Endodermal cell (in vitro differentiated cells): ENCODE measurements around the gene OGFR. TPM values are rescaled to one million over a fixed set of nuclear protein-coding genes. Genes with fewer than 3 reads are reported as not detected.
"Not testable (repeated sequence)": the region's sequence is repeated elsewhere in the genome, so short reads cannot be mapped to it uniquely, and the experiment has no call there.

Experiments used
- DNase-seq: peaks from one replicate; pipeline ENCODE4 v3.0.0-alpha.2; 2017
- H3K27ac ChIP-seq: 2 replicates; pipeline ENCODE4 v1.5.1; 2013; ENCODE audit warnings: mild to moderate bottlenecking, low read depth, low read length, moderate library complexity
- H3K27me3 ChIP-seq: 2 replicates; pipeline ENCODE4 v1.6.1; 2013; ENCODE audit warnings: mild to moderate bottlenecking, low read length, moderate library complexity; ENCODE audit not compliant: insufficient read depth, control insufficient read depth, poor library complexity, severe bottlenecking
- H3K36me3 ChIP-seq: 2 replicates; pipeline ENCODE4 v1.7.0; 2013; ENCODE audit warnings: mild to moderate bottlenecking, low read length, moderate library complexity; ENCODE audit not compliant: control insufficient read depth, insufficient read depth
- H3K4me1 ChIP-seq: one replicate; pipeline ENCODE4 v1.7.0; 2013; ENCODE audit warnings: low read length; ENCODE audit not compliant: control insufficient read depth, insufficient read depth
- H3K4me3 ChIP-seq: 2 replicates; pipeline ENCODE4 v1.5.1; 2013; ENCODE audit warnings: mild to moderate bottlenecking, low read length, moderate library complexity
- H3K9ac ChIP-seq: 2 replicates; pipeline ENCODE4 v1.6.1; 2013; ENCODE audit warnings: mild to moderate bottlenecking, low read length, moderate library complexity; ENCODE audit not compliant: poor library complexity, severe bottlenecking; ENCODE audit errors: extremely low read depth
- H3K9me3 ChIP-seq: 2 replicates; pipeline ENCODE4 v1.6.1; 2013; ENCODE audit warnings: mild to moderate bottlenecking, low read length, moderate library complexity; ENCODE audit not compliant: control insufficient read depth
- H3K27ac Mint-ChIP-seq: 2 replicates; pipeline ENCODE4 v1.8.0; 2020; ENCODE audit warnings: mixed read lengths
- H3K27me3 Mint-ChIP-seq: 2 replicates; pipeline ENCODE4 v1.8.0; 2021; ENCODE audit warnings: mild to moderate bottlenecking, mixed read lengths; ENCODE audit not compliant: insufficient read depth
- H3K36me3 Mint-ChIP-seq: 2 replicates; pipeline ENCODE4 v1.8.0; 2020; ENCODE audit warnings: low read depth, mixed read lengths
- H3K4me1 Mint-ChIP-seq: 2 replicates; pipeline ENCODE4 v1.8.0; 2020; ENCODE audit warnings: mixed read lengths
- H3K4me3 Mint-ChIP-seq: 2 replicates; pipeline ENCODE4 v1.8.0; 2020; ENCODE audit warnings: mild to moderate bottlenecking, moderate library complexity, mixed read lengths
- H3K9me3 Mint-ChIP-seq: 2 replicates; pipeline ENCODE4 v1.8.0; 2020; ENCODE audit warnings: mild to moderate bottlenecking, mixed read lengths
- WGBS, 2 experiments: methylation state at CpG; one replicate each; pipeline versions ENCODE4 v1.1.5 to v1.1.7; 2013; ENCODE audit warnings: missing lambda C conversion rate in 2 of 2, mixed read lengths in 1 of 2; ENCODE audit not compliant: insufficient coverage in 1 of 2, insufficient read length in 1 of 2; 5-methylcytosine and 5-hydroxymethylcytosine counted together
- total RNA-seq, 2 donors: library from RNA; stranded (reverse); fragmentation: NEBNext Ultra II Directional in 1 of 2; extraction: Animal tissue kit (Norgen Biotek cat#: 25700) in 1 of 2; gene quantifications; 2 replicates in 1 of 2; 3 replicates in 1 of 2; pipeline ENCODE4 v1.2.1, GENCODE V29; 2021
- TF ChIP-seq, protein P1 (sequence below): fragments of 200-600 bp; sonication (generic); conservative IDR thresholded peaks from 2 replicates; pipeline ENCODE4 v1.5.0; 2021; ENCODE audit warnings: antibody characterized with exemption, mild to moderate bottlenecking

OGFR gene
- total RNA-seq, 2 donors from 2014 or later: 28.1 to 28.5 TPM

DNA sequence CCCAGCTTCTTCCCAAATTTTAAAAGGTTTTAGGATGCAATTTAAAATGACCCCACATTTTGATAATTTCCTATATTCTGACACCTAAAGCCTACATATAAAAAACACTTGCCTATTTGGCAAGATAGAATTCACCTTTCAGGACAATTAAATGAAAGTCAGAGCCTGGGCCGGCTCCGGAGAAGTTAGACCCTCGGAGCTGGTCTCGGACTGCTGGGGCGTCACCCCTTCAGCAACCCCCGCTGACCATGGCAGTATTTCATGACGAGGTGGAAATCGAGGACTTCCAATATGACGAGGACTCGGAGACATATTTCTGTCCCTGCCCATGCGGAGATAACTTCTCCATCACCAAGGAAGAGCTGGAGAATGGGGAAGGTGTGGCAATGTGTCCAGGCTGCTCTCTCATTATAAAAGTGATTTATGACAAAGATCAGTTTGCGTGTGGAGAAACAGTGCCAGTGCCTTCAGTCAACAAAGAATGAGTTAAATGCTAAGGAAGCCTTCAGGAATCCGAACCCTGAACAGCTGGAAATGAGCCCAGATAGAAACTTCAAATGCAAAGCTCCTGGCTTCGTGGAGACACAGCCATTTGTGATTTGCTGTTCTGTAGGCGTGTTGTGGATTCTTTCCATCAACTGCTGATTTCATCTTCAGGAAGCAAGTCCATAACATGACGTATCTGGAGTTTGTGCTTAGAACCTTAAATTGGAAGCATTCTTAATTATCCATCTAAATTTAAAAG lies 41.0 kb downstream of the OGFR start:
- Histone ChIP-seq H3K27me3 (no peaks in the 10 kb centered on the region), H3K4me3 (no peak overlapping the region), H3K4me1 (no peaks in the 10 kb centered on the region), H3K9me3 (no peaks in the 10 kb centered on the region), H3K9ac (no peak overlapping the region), H3K36me3 (peaks cover 36% of the 10 kb centered on the region), H3K27ac (no peak overlapping the region)
- peaks cover 31% of the 10 kb centered on the region for H3K36me3 Mint-ChIP-seq
- H3K4me1 Mint-ChIP-seq: no peaks in the 10 kb centered on the region
- WGBS, 2 experiments: 96% methylated on average over 13 to 16 of the region's 16 CpGs
- no peak overlapping the region for H3K4me3 Mint-ChIP-seq
- H3K27me3 Mint-ChIP-seq: no peaks in the 10 kb centered on the region
- no peaks in the 10 kb centered on the region for H3K9me3 Mint-ChIP-seq
- no peak for DNase-seq
- TF ChIP-seq, protein P1, sequence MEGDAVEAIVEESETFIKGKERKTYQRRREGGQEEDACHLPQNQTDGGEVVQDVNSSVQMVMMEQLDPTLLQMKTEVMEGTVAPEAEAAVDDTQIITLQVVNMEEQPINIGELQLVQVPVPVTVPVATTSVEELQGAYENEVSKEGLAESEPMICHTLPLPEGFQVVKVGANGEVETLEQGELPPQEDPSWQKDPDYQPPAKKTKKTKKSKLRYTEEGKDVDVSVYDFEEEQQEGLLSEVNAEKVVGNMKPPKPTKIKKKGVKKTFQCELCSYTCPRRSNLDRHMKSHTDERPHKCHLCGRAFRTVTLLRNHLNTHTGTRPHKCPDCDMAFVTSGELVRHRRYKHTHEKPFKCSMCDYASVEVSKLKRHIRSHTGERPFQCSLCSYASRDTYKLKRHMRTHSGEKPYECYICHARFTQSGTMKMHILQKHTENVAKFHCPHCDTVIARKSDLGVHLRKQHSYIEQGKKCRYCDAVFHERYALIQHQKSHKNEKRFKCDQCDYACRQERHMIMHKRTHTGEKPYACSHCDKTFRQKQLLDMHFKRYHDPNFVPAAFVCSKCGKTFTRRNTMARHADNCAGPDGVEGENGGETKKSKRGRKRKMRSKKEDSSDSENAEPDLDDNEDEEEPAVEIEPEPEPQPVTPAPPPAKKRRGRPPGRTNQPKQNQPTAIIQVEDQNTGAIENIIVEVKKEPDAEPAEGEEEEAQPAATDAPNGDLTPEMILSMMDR: no peak
- no peak overlapping the region for H3K27ac Mint-ChIP-seq

DNA sequence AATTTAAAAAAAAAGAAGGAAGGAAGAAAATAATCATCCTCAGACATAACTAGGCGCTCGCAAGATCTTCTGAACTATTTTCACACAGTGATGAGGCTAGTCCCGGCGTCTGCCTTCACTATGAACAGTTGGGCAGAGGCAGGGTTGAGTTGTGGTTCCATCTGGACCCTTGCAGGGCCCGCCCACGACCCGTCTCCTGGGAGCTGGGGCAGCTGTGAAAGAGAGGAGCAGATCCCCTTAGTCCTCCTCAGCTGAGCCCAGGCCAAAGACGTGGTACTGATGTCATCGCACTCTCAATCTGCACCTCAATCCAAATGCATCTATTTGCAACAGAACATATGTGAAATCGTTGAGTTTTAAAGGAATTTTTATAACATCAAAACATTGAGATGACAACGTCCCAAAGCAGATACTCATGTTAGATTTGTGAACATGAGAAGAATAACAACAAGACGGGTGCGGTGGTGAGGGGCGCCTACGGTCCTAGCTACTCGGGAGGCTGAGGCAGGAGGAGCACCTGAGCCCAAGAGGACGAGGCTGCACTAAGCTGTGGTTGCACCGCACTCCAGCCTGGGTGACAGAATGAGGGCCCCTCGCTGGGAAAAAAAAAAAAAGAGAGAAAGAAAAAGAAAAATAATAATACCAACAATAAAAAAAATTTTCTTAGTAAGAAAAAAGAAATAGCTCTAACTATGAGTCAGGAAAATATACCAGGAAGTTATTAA lies 41.7 kb downstream of the OGFR start:
- Mint-ChIP-seq H3K4me3 (no peak overlapping the region), H3K27ac (no peak overlapping the region), H3K4me1 (no peaks in the 10 kb centered on the region), H3K9me3 (no peaks in the 10 kb centered on the region), H3K27me3 (no peaks in the 10 kb centered on the region), H3K36me3 (peaks cover 31% of the 10 kb centered on the region)
- WGBS, 2 experiments: 95 to 100% methylated on average over 7 to 17 of the region's 19 CpGs
- H3K4me3 ChIP-seq: no peak overlapping the region
- no peaks in the 10 kb centered on the region for H3K4me1 ChIP-seq
- no peak overlapping the region for H3K27ac ChIP-seq
- TF ChIP-seq, protein P1: no peak
- no peak overlapping the region for H3K9ac ChIP-seq
- H3K27me3 ChIP-seq: no peaks in the 10 kb centered on the region
- peaks cover 36% of the 10 kb centered on the region for H3K36me3 ChIP-seq
- H3K9me3 ChIP-seq: no peaks in the 10 kb centered on the region
- DNase-seq: no peak

DNA sequence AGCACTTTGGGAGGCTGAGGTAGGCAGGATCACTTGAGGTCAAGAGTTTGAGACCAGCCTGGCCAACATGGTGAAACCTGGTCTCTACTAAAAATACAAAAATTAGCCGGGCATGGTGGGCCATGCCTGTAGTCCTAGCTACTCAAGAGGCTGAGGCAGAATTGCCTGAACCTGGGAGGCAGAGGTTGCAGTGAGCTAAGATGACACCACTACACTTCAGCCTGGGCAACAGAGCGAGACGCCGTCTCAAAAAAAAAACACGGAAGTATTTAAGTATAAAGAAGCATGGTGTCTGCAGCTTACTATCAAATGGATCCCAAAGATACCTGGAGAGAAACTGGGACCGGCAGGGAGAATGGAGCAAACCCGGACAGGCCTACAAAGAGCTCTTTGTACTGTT lies 44.3 kb downstream of the OGFR start:
- H3K4me3 Mint-ChIP-seq, H3K9ac ChIP-seq, H3K27ac ChIP-seq, DNase-seq, H3K4me1 Mint-ChIP-seq, H3K9me3 ChIP-seq, H3K27me3 ChIP-seq, H3K4me3 ChIP-seq, H3K4me1 ChIP-seq, H3K9me3 Mint-ChIP-seq, H3K27me3 Mint-ChIP-seq, H3K27ac Mint-ChIP-seq: not testable (repeated sequence)
- 94 to 97% methylated on average over 7 of the region's 7 CpGs for WGBS, 2 experiments
- H3K36me3 ChIP-seq: peaks cover 54% of the 10 kb centered on the region
- H3K36me3 Mint-ChIP-seq: peaks cover 37% of the 10 kb centered on the region
